ENCODE measurements around the gene BPIFB2.

Gene BPIFB2

GRCh38 chr20:33054381-33054780 lies 46.9 kb downstream of the BPIFB2 start:
- H3K4me3 ChIP-seq (ENCODE audit: low read depth, low read length) = no peak overlapping the region
- ChIA-PET CTCF (no interaction called here), POLR2A (no interaction called here)
- no peak for DNase-seq (ENCODE audit: low read depth, low spot score)
- TF ChIP-seq, protein P1, sequence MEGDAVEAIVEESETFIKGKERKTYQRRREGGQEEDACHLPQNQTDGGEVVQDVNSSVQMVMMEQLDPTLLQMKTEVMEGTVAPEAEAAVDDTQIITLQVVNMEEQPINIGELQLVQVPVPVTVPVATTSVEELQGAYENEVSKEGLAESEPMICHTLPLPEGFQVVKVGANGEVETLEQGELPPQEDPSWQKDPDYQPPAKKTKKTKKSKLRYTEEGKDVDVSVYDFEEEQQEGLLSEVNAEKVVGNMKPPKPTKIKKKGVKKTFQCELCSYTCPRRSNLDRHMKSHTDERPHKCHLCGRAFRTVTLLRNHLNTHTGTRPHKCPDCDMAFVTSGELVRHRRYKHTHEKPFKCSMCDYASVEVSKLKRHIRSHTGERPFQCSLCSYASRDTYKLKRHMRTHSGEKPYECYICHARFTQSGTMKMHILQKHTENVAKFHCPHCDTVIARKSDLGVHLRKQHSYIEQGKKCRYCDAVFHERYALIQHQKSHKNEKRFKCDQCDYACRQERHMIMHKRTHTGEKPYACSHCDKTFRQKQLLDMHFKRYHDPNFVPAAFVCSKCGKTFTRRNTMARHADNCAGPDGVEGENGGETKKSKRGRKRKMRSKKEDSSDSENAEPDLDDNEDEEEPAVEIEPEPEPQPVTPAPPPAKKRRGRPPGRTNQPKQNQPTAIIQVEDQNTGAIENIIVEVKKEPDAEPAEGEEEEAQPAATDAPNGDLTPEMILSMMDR (IDR thresholded peaks at IDR 0.05; ENCODE audit: insufficient read depth, low read length, missing control alignments) = no peak

DNA sequence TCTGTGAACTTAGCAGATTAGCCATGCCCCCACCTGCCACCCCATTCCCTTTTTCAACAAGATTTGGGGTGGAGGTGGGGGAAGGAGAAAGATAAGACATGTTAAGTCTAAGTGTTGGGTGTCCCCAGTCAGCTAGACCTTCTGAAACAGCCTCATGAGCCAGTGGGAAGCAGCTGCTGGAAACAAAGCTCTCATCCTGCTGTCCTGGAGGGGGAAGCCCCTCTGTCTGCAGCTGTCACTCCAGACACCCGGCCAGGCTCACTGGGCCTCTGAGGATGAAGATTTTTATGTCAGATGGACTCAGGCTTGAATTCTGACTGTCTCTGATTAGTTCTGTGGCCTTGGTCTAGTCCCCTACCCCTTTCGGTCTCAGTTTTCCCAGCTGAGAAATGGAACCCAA lies 47.3 kb downstream of the BPIFB2 start:
- no peak overlapping the region for H3K4me3 ChIP-seq (ENCODE audit: low read depth, low read length)
- CTCF ChIA-PET = no interaction called here
- no peak for DNase-seq (ENCODE audit: low read depth, low spot score)
- TF ChIP-seq, protein P1 (IDR thresholded peaks at IDR 0.05; ENCODE audit: insufficient read depth, low read length, missing control alignments) = no peak
- POLR2A ChIA-PET = no interaction called here

DNA sequence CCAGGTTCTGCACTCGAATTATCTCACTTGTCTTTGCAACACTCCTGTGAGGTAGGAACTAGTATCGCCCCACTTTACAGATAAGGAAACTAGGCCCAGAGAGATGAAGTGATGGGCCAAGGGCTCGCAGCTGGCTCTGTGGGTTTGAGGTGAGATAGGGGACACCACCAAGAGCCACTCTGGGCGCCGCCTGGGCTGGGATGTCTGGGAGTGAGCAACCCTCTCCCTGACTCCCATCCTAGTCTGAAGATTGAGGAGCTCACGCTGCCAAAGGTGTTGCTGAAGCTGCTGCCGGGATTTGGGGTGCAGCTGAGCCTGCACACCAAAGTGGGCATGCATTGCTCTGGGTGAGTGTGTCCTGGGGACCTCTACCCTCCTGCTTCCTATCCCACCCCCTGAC lies 51.6 kb downstream of the BPIFB2 start:
- H3K4me3 ChIP-seq (ENCODE audit: low read depth, low read length) = no peak overlapping the region
- TF ChIP-seq, protein P1 (IDR thresholded peaks at IDR 0.05; ENCODE audit: insufficient read depth, low read length, missing control alignments) = no peak
- ChIA-PET CTCF (no interaction called here), POLR2A (interaction anchor here (0.7 kb wide), 1 partner anchor 1140 kb away, joined by 3 read pairs; no protein-coding TSS in a partner anchor)
- DNase-seq (ENCODE audit: low read depth, low spot score) = no peak

DNA sequence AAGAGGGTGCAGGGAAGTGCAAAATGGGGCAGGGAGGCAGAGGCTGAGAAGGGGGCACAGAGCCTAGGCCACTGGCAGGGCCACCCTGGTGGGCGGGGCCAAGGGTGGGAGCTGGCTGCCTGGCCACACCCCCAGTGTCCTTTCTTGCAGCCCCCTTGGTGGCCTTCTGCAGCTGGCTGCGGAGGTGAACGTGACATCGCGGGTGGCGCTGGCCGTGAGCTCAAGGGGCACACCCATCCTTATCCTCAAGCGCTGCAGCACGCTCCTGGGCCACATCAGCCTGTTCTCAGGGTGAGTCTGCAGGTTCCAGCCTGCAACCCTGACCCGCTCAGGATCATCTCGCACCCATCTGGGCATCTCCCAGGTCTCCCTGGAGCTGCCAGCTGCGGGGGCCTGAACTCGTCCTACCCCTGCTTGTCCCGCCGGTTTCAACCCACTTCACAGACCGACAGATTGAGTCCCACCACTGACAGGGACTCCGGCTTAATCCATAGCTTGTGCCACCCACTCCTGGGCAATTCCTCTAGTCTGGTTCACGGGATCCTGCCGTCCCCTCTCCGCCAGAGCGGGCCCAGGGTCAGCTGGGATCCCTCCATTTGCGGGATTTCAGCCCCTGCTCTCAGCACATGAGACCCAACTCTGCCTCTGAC lies 52.4 kb downstream of the BPIFB2 start:
- TF ChIP-seq, protein P1 (IDR thresholded peaks at IDR 0.05; ENCODE audit: insufficient read depth, low read length, missing control alignments) = no peak
- no peak for DNase-seq (ENCODE audit: low read depth, low spot score)

DNA sequence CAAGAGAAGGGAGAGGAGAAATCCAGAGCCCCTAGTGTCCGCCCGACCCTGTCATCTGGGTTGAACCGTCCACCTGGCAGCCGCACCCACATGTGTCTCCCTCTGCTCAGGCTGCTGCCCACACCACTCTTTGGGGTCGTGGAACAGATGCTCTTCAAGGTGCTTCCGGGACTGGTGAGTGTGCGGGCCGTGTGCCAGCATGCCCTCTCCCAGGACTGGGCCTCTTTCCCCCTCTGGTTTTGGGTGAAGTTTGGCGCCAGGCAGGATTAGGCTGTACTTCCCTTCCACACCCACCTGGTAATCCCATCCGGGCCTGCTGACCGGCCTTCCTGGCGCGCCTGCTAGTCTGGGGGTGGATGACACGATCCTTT lies 54.1 kb downstream of the BPIFB2 start:
- TF ChIP-seq, protein P1 (IDR thresholded peaks at IDR 0.05; ENCODE audit: insufficient read depth, low read length, missing control alignments) = no peak
- ChIA-PET POLR2A (no interaction called here), CTCF (no interaction called here)
- H3K4me3 ChIP-seq (ENCODE audit: low read depth, low read length) = no peak overlapping the region
- DNase-seq (ENCODE audit: low read depth, low spot score) = no peak

More for the DNA sequence above, 52.4 kb downstream of the BPIFB2 start:
- ChIA-PET POLR2A (interaction anchor here (0.7 kb wide), 1 partner anchor 1140 kb away, joined by 3 read pairs; no protein-coding TSS in a partner anchor), CTCF (no interaction called here)
- H3K4me3 ChIP-seq (ENCODE audit: low read depth, low read length) = no peak overlapping the region

- DNase-seq (ENCODE audit: low read depth, low spot score) = no peak
These were observed 54.8 kb downstream of the BPIFB2 start for GRCh38 chr20:33062105-33062824.

More at GRCh38 chr20:33062105-33062824, 54.8 kb downstream of the BPIFB2 start:
- H3K4me3 ChIP-seq (ENCODE audit: low read depth, low read length) = no peak overlapping the region
- TF ChIP-seq, protein P1 (IDR thresholded peaks at IDR 0.05; ENCODE audit: insufficient read depth, low read length, missing control alignments) = no peak
- CTCF ChIA-PET = no interaction called here
- POLR2A ChIA-PET = no interaction called here

Measured in AG04449 (cell line).